ENCODE measurements around the gene FAM124A.

GRCh38 chr13:51236491-51236792, 14.2 kb downstream of the FAM124A start:
- TF ChIP-seq, protein P1, sequence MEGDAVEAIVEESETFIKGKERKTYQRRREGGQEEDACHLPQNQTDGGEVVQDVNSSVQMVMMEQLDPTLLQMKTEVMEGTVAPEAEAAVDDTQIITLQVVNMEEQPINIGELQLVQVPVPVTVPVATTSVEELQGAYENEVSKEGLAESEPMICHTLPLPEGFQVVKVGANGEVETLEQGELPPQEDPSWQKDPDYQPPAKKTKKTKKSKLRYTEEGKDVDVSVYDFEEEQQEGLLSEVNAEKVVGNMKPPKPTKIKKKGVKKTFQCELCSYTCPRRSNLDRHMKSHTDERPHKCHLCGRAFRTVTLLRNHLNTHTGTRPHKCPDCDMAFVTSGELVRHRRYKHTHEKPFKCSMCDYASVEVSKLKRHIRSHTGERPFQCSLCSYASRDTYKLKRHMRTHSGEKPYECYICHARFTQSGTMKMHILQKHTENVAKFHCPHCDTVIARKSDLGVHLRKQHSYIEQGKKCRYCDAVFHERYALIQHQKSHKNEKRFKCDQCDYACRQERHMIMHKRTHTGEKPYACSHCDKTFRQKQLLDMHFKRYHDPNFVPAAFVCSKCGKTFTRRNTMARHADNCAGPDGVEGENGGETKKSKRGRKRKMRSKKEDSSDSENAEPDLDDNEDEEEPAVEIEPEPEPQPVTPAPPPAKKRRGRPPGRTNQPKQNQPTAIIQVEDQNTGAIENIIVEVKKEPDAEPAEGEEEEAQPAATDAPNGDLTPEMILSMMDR (IDR thresholded peaks at IDR 0.05): no peak
- no peak for TF ChIP-seq POLR2A (IDR thresholded peaks at IDR 0.05)
